DLD1 (cell line): ENCODE data around the gene KLHDC8A.

Experiments
- in situ Hi-C: cut with HindIII; loops from 2 replicates; pipeline ENCODE4 v1.10.0; 2017; ENCODE audit warnings: low sequenced_read_pairs

Gene KLHDC8A

GRCh38 chr1:205373022-205373797 is 16.5 kb upstream of the KLHDC8A start:
- in situ Hi-C loops, result loop anchor here (25.0 kb wide), 1 partner anchor 139 kb away; the partner anchor contains the start of gene CDK18

GRCh38 chr1:205371871-205372660 is 15.3 kb upstream of the KLHDC8A start:
- in situ Hi-C loops, result loop anchor here (25.0 kb wide), 1 partner anchor 140 kb away; the partner anchor contains the start of gene CDK18

DNA sequence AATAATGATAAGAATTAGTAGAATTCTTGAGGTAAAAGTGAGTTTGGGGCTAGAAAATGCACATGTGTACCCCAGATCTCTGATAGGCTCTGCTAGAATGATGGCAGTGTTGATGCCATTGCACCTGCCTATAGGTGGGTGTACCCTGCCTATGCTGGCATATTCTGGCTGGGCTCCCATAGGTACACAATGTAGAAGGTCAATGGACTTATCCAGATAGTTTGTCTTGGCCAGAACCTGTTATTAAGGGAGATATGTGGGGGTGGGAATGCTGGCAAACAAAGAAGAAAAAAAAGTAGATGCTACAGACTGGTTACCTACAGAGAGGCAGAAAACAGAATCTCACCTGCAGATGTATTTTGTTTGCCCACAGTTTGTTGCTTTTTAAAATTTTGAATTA is 14.1 kb upstream of the KLHDC8A start:
- in situ Hi-C loops, result loop anchor here (25.0 kb wide), 1 partner anchor 142 kb away; the partner anchor contains the start of gene CDK18

DNA sequence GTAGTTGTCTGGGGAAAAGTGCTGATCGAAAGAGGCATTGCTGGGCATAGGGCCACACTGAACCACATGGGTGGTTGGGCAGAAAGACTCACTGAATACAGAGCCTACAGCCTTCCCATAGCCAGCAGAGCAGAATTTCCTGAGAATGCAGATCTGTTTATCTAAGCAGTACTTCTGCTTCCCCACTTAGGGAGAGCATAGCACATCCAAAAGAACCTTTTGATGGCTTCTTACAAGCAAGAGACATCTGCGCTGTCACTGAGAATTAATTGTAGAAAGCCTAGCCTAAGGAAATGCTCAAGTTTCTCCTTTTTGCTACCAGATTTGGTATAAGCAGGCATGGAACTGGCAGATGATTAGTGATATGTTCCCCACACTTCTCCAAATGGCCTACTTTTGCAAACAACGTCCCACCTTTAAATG is 13.0 kb upstream of the KLHDC8A start:
- in situ Hi-C loops, result loop anchor here (25.0 kb wide), 1 partner anchor 143 kb away; the partner anchor contains the start of gene CDK18

GRCh38 chr1:205368478-205368877 is 11.8 kb upstream of the KLHDC8A start:
- in situ Hi-C loops, result loop anchor here (25.0 kb wide), 1 partner anchor 144 kb away; the partner anchor contains the start of gene CDK18

- in situ Hi-C loops, result loop anchor here (25.0 kb wide), 1 partner anchor 146 kb away; the partner anchor contains the start of gene CDK18
Measured at GRCh38 chr1:205365945-205366463, 9.3 kb upstream of the KLHDC8A start.

DNA sequence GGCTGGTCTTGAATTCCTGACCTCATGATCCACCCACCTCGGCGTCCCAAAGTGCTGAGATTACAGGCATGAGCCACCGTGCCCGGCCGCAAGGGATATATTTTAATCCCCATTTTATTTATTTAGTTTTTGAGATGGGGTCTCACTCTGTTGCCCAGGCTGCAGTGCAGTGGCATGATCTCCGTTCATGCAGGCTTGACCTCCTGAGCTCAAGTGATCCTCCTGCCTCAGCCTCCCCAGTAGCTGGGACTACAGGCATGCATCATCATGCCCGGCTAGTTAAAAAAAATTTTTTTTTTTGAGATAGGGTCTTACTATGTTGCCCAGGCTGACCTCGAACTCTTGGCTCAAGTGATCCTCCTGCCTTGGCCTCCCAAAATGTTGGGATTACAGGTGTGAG is 8.4 kb upstream of the KLHDC8A start:
- in situ Hi-C loops, result loop anchor here (25.0 kb wide), 1 partner anchor 147 kb away; the partner anchor contains the start of gene CDK18

GRCh38 chr1:205360891-205361290 is 4.2 kb upstream of the KLHDC8A start:
- in situ Hi-C loops, result loop anchor here (25.0 kb wide), 1 partner anchor 151 kb away; the partner anchor contains the start of gene CDK18

- in situ Hi-C loops, result loop anchor here (25.0 kb wide), 1 partner anchor 152 kb away; the partner anchor contains the start of gene CDK18
Measured at GRCh38 chr1:205359771-205360565, 3.2 kb upstream of the KLHDC8A start.

DNA sequence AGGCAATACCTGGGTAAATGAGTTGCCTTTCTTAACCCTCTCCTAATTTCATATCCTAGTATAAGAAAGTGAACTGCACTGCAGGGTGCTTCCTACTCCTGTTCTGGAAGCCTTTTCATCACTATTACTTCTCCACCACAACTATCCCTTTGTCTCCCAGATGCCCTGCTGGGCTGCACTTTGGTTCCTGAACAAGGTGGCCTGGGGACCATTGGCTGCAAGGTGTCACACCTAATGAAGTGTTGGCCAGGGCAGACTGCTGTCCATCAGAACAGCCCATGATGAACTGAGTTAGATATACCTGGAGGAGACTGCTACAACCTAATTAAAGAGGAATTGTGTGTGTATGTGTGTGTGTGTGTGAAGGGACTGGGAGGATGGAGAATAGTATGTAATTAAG is 1.9 kb upstream of the KLHDC8A start:
- in situ Hi-C loops, result loop anchor here (25.0 kb wide), 1 partner anchor 154 kb away; the partner anchor contains the start of gene CDK18

GRCh38 chr1:205357567-205357966 is 845 bp upstream of the KLHDC8A start:
- in situ Hi-C loops, result loop anchor here (25.0 kb wide), 1 partner anchor 155 kb away; the partner anchor contains the start of gene CDK18

- in situ Hi-C loops, result loop anchor here (25.0 kb wide), 1 partner anchor 157 kb away; the partner anchor contains the start of gene CDK18
Measured at GRCh38 chr1:205355075-205355453, 1.7 kb downstream of the KLHDC8A start.

DNA sequence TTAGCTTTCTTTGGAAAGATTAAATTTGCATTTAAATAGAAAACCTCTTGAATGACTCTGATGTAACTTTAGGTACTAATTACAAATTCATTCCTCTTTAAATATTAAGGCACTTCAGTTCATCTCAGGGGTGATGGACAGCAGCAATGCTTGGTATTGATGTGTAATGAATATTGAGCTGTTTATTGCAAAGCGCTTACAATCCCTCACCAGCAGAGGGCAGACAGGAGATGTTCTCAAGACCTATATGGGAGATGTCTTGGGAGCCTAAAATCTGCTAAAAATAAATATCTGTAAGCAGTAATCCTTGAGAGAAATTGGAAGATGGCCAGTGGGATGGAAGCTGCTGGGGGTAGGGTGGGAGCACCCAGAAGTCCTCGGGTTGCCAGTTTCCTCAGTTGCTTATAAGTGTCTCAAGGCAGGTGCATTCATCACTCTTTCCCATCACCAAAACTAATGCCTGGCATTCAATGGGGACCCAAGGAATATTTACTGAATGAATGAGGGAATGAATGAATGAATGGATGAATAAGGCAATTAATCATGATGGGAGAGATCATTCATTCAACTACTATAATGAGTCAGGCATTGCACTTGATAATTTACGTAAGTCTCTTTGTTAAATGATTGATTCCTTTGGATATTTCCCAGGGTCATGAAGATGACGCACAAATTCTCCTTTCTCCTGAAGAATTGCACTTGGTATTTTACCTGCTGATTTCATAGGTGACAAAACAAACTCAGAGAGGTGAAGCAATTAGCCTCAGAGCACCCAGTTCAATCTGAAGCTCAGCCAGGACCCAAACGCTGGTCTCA is 2.3 kb downstream of the KLHDC8A start:
- in situ Hi-C loops, result loop anchor here (25.0 kb wide), 1 partner anchor 158 kb away; the partner anchor contains the start of gene CDK18

- in situ Hi-C loops, result loop anchor here (25.0 kb wide), 1 partner anchor 159 kb away; the partner anchor contains the start of gene CDK18
Measured at GRCh38 chr1:205353612-205354011, 3.1 kb downstream of the KLHDC8A start.

DNA sequence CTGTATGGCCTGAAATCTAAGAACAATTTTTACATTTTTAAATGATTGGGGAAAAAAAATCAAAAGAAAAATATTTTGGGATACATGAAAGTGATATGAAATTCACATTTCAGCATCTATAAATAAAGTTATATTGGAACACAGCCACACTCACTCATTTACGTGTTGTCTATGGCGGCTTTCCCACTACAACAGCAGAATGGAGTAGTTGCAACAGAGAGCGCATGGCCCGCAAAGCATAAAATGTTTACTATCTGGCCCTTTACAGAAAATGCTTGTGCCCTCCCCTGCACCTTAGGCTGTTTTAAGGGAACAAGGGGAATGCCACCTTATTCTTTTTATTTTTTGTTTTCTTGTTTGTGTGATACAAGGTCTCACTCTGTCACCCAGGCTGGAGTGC is 3.5 kb downstream of the KLHDC8A start:
- in situ Hi-C loops, result loop anchor here (25.0 kb wide), 1 partner anchor 159 kb away; the partner anchor contains the start of gene CDK18

- in situ Hi-C loops, result loop anchor here (25.0 kb wide), 1 partner anchor 160 kb away; the partner anchor contains the start of gene CDK18
Measured at GRCh38 chr1:205351984-205352713, 4.6 kb downstream of the KLHDC8A start.

DNA sequence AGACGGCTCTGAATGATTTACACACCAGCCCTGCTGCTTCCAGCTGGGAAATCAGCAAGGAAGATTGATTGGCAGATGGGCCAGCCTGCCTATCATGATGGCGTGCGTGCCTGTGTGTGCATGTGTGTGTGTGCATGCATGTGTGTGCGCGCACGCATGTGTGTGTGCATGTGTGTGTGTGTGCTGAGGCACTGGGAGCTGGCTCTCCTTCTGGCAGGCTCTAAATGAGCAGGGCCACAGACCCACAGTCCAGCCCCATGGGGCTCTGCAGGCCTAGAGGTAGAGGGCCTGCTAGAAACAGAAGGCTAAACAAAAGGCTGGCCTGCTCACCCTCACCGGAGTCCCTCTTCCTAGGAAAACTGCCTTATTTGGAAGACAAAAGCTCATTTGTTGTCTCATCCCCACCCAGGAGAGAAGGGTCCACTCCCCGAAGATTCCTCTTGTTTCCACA is 6.0 kb downstream of the KLHDC8A start:
- in situ Hi-C loops, result loop anchor here (25.0 kb wide), 1 partner anchor 162 kb away; the partner anchor contains the start of gene CDK18

GRCh38 chr1:205350124-205350523 is 6.6 kb downstream of the KLHDC8A start:
- in situ Hi-C loops, result loop anchor here (25.0 kb wide), 1 partner anchor 162 kb away; the partner anchor contains the start of gene CDK18
